SK-N-SH treated with all-trans-retinoic acid at 6 μM for 48 hours (cell line): Measurements from ENCODE around the gene FBXW11.

Experiments
- ATAC-seq: fragments of 200-7000 bp; cut with Tn5 transposase; 3 replicates; pipeline ENCODE4 v1.9.1; 2020; ENCODE audit warnings: mild to moderate bottlenecking, moderate library complexity
- ARNTL ChIP-seq: fragments of 450-650 bp; formaldehyde crosslinking; IDR thresholded peaks from 2 replicates; pipeline ENCODE4 v1.5.0; 2020; ENCODE audit warnings: low read depth, mild to moderate bottlenecking, moderate library complexity, borderline replicate concordance
- BACH2 ChIP-seq: fragments of 250-450 bp; sonication (Bioruptor Pico); IDR thresholded peaks from 2 replicates; pipeline ENCODE4 v1.9.0; 2021; ENCODE audit warnings: mild to moderate bottlenecking, borderline replicate concordance
- CSDC2 ChIP-seq: fragments of 250-450 bp; sonication (Bioruptor Pico); IDR thresholded peaks from 2 replicates; pipeline ENCODE4 v1.5.0; 2020; ENCODE audit warnings: mild to moderate bottlenecking, moderate library complexity
- ESRRG ChIP-seq: fragments of 250-450 bp; sonication (Bioruptor Pico); IDR thresholded peaks from 2 replicates; pipeline ENCODE4 v1.6.1; 2021; ENCODE audit warnings: mild to moderate bottlenecking
- ISL1 ChIP-seq: fragments of 250-450 bp; sonication (Bioruptor Pico); IDR thresholded peaks from 2 replicates; pipeline ENCODE4 v2.1.2; 2022; ENCODE audit warnings: mild to moderate bottlenecking, moderate library complexity
- OSR1 ChIP-seq: fragments of 250-450 bp; sonication (Bioruptor Pico); IDR thresholded peaks from 2 replicates; pipeline ENCODE4 v1.8.0; 2022; ENCODE audit warnings: moderate library complexity, mild to moderate bottlenecking, inconsistent platforms
- PPARA ChIP-seq: fragments of 250-450 bp; sonication (Bioruptor Pico); IDR thresholded peaks from 2 replicates; pipeline ENCODE4 v1.5.0; 2020; ENCODE audit warnings: mild to moderate bottlenecking, borderline replicate concordance
- TCF4 ChIP-seq: fragments of 250-450 bp; sonication (Bioruptor Pico); IDR thresholded peaks from 2 replicates; pipeline ENCODE4 v1.8.0; 2021; ENCODE audit warnings: mild to moderate bottlenecking, moderate library complexity, borderline replicate concordance
- TOX ChIP-seq: fragments of 250-450 bp; sonication (Bioruptor Pico); IDR thresholded peaks from 2 replicates; pipeline ENCODE4 v1.8.0; 2021; ENCODE audit warnings: mild to moderate bottlenecking, moderate library complexity, borderline replicate concordance
- ZC3H10 ChIP-seq: fragments of 250-450 bp; sonication (Bioruptor Pico); IDR thresholded peaks from 2 replicates; pipeline ENCODE4 v1.5.1; 2021; ENCODE audit warnings: mild to moderate bottlenecking, moderate library complexity
- ZFP3 ChIP-seq: fragments of 250-450 bp; sonication (Bioruptor Pico); IDR thresholded peaks from 2 replicates; pipeline ENCODE4 v1.5.0; 2020; ENCODE audit warnings: mild to moderate bottlenecking, moderate library complexity
- ZFP30 ChIP-seq: fragments of 450-650 bp; formaldehyde crosslinking; IDR thresholded peaks from 2 replicates; pipeline ENCODE4 v1.5.0; 2022; ENCODE audit warnings: mild to moderate bottlenecking, moderate library complexity
- ZNF565 ChIP-seq: fragments of 450-650 bp; formaldehyde crosslinking; conservative IDR thresholded peaks from 2 replicates; pipeline ENCODE4 v1.5.0; 2020; ENCODE audit warnings: low read depth, mild to moderate bottlenecking, moderate library complexity
- ZNF70 ChIP-seq: fragments of 450-650 bp; formaldehyde crosslinking; IDR thresholded peaks from 2 replicates; pipeline ENCODE4 v1.5.0; 2020; ENCODE audit warnings: mild to moderate bottlenecking, moderate library complexity
- TF ChIP-seq, protein P1 (sequence below): fragments of 250-450 bp; sonication (Bioruptor Pico); IDR thresholded peaks from 2 replicates; pipeline ENCODE4 v1.8.0; 2020; ENCODE audit warnings: mild to moderate bottlenecking, moderate library complexity, borderline replicate concordance
- TF ChIP-seq, protein P2 (sequence below): fragments of 250-450 bp; sonication (Bioruptor Pico); IDR thresholded peaks from 2 replicates; pipeline ENCODE4 v1.5.1; 2020; ENCODE audit warnings: low read depth, mild to moderate bottlenecking, moderate library complexity
- TF ChIP-seq, protein P3 (sequence below): fragments of 250-450 bp; sonication (Bioruptor Pico); IDR thresholded peaks from 2 replicates; pipeline ENCODE4 v1.5.1; 2021; ENCODE audit warnings: mild to moderate bottlenecking, moderate library complexity
- TF ChIP-seq, protein P4 (sequence below): fragments of 250-450 bp; sonication (Bioruptor Pico); IDR thresholded peaks from 2 replicates; pipeline ENCODE4 v1.5.0; 2020; ENCODE audit warnings: mild to moderate bottlenecking, moderate library complexity

FBXW11 gene

DNA sequence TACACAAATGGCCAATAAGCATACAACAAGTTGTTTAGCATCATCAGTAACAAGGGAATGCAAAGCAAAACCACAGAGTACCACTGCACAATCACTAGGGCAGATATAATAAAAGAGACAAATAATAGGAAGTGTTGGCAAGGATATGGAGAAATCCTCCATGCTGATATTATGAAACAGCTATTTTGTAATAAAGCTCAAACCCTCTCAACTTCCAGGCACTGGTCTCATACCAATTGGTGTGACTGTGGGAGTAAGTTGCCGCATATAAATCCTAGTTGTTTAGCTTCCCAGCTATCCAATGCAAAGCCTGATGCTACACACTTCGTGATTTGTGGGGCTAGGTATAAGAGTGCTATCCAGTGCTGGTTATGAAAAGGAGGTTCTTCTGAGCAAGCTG, 132.2 kb downstream of the FBXW11 start:
- no peak for TF ChIP-seq ZFP30 (CRISPR knock-in tag)
- no peak for TF ChIP-seq ZC3H10
- no peak for TF ChIP-seq ZNF70 (CRISPR knock-in tag)
- no peak for TF ChIP-seq ARNTL
- TF ChIP-seq TCF4: no peak
- TF ChIP-seq PPARA (CRISPR knock-in tag): no peak
- TF ChIP-seq ZFP3 (CRISPR knock-in tag): no peak
- TF ChIP-seq, protein P1, sequence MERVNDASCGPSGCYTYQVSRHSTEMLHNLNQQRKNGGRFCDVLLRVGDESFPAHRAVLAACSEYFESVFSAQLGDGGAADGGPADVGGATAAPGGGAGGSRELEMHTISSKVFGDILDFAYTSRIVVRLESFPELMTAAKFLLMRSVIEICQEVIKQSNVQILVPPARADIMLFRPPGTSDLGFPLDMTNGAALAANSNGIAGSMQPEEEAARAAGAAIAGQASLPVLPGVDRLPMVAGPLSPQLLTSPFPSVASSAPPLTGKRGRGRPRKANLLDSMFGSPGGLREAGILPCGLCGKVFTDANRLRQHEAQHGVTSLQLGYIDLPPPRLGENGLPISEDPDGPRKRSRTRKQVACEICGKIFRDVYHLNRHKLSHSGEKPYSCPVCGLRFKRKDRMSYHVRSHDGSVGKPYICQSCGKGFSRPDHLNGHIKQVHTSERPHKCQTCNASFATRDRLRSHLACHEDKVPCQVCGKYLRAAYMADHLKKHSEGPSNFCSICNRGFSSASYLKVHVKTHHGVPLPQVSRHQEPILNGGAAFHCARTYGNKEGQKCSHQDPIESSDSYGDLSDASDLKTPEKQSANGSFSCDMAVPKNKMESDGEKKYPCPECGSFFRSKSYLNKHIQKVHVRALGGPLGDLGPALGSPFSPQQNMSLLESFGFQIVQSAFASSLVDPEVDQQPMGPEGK (CRISPR knock-in tag): no peak
- no peak for TF ChIP-seq ISL1 (CRISPR knock-in tag)
- TF ChIP-seq ZNF565: no peak
- TF ChIP-seq ESRRG (CRISPR knock-in tag): no peak
- no peak for TF ChIP-seq TOX (CRISPR knock-in tag)
- TF ChIP-seq CSDC2 (CRISPR knock-in tag): no peak
- TF ChIP-seq, protein P2, sequence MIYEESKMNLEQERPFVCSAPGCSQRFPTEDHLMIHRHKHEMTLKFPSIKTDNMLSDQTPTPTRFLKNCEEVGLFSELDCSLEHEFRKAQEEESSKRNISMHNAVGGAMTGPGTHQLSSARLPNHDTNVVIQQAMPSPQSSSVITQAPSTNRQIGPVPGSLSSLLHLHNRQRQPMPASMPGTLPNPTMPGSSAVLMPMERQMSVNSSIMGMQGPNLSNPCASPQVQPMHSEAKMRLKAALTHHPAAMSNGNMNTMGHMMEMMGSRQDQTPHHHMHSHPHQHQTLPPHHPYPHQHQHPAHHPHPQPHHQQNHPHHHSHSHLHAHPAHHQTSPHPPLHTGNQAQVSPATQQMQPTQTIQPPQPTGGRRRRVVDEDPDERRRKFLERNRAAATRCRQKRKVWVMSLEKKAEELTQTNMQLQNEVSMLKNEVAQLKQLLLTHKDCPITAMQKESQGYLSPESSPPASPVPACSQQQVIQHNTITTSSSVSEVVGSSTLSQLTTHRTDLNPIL (CRISPR knock-in tag): no peak
- ATAC-seq: no peak; the same call in 2 of the 3 replicates

DNA sequence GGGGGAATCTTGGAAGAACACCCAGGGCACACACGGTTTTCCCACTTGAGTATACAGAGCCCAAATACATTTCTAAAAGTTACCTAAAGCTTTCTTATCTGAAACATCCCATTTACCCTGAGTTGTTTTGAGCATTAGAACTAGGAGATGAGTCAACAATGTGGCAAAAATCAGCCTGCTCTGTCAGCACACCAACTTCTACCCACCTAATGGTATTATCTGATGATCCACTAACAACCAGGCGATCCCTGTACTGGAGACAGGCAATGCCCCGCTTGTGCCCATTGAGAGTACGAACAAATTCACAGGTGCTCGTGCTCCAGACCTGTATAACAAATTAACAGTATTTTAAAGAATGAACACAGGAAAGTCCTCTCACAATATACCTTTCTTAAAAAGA, 133.8 kb downstream of the FBXW11 start:
- no peak for ATAC-seq
- TF ChIP-seq TCF4: no peak
- TF ChIP-seq, protein P1 (CRISPR knock-in tag): no peak
- TF ChIP-seq, protein P3, sequence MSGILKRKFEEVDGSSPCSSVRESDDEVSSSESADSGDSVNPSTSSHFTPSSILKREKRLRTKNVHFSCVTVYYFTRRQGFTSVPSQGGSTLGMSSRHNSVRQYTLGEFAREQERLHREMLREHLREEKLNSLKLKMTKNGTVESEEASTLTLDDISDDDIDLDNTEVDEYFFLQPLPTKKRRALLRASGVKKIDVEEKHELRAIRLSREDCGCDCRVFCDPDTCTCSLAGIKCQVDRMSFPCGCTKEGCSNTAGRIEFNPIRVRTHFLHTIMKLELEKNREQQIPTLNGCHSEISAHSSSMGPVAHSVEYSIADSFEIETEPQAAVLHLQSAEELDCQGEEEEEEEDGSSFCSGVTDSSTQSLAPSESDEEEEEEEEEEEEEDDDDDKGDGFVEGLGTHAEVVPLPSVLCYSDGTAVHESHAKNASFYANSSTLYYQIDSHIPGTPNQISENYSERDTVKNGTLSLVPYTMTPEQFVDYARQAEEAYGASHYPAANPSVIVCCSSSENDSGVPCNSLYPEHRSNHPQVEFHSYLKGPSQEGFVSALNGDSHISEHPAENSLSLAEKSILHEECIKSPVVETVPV (CRISPR knock-in tag): no peak
- no peak for TF ChIP-seq OSR1
- TF ChIP-seq ESRRG (CRISPR knock-in tag): no peak
- TF ChIP-seq, protein P4, sequence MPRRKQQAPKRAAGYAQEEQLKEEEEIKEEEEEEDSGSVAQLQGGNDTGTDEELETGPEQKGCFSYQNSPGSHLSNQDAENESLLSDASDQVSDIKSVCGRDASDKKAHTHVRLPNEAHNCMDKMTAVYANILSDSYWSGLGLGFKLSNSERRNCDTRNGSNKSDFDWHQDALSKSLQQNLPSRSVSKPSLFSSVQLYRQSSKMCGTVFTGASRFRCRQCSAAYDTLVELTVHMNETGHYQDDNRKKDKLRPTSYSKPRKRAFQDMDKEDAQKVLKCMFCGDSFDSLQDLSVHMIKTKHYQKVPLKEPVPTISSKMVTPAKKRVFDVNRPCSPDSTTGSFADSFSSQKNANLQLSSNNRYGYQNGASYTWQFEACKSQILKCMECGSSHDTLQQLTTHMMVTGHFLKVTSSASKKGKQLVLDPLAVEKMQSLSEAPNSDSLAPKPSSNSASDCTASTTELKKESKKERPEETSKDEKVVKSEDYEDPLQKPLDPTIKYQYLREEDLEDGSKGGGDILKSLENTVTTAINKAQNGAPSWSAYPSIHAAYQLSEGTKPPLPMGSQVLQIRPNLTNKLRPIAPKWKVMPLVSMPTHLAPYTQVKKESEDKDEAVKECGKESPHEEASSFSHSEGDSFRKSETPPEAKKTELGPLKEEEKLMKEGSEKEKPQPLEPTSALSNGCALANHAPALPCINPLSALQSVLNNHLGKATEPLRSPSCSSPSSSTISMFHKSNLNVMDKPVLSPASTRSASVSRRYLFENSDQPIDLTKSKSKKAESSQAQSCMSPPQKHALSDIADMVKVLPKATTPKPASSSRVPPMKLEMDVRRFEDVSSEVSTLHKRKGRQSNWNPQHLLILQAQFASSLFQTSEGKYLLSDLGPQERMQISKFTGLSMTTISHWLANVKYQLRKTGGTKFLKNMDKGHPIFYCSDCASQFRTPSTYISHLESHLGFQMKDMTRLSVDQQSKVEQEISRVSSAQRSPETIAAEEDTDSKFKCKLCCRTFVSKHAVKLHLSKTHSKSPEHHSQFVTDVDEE (CRISPR knock-in tag): no peak

DNA sequence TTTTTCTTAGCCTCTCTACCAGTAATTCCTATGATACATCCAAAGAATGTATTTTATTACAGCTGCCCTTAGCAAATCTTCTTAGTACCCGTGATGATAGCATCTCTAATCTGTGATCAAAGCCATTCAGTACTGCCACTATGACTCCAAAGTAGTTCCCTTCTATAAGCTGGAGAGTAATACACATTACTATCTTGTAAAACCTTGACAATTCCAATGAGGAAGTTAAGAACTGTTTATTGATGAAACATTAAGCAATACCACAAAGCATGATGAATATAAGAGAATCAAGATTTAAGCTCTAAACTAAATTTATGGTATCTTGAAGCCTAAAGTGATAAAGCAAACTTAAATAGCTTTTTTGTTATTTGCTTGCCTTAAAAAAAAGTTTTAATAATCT, 134.7 kb downstream of the FBXW11 start:
- ATAC-seq: no peak
- TF ChIP-seq, protein P4 (CRISPR knock-in tag): no peak
- TF ChIP-seq TOX (CRISPR knock-in tag): no peak
- TF ChIP-seq BACH2 (CRISPR knock-in tag): no peak
- no peak for TF ChIP-seq CSDC2 (CRISPR knock-in tag)
- TF ChIP-seq, protein P1 (CRISPR knock-in tag): no peak
- TF ChIP-seq ARNTL: no peak
- TF ChIP-seq ZFP3 (CRISPR knock-in tag): no peak
- TF ChIP-seq ZFP30 (CRISPR knock-in tag): no peak
- TF ChIP-seq ESRRG (CRISPR knock-in tag): no peak
